Measurements from ENCODE around the gene CDH4. TPM values are rescaled to one million over a fixed set of nuclear protein-coding genes. Genes with fewer than 3 reads are reported as not detected.

CDH4 gene
- total RNA-seq, 2 donors from 2014 or later, result 0.06 to 0.08 TPM

DNA sequence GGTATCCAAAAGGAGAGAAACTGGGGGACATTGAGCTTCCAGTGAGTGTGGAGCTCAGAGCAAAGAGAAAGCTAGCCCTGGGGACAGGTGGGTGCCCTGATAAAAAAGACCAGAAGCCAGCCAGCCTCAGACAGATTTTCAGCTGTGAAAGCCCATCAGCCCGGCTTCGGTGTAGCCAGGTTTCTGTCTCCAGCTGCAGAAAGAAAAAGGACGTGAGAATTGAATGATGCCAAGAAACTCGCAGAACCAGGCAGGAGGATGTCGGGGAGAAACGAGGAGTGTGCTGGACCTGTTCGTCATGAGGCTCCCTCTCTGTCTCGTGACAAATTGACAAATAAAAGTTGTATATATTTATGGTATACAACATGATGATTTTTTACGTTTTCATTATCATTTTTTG, 63.3 kb downstream of the CDH4 start:
- DNase-seq (no peak), ATAC-seq (no peak)
- intact Hi-C loops (cut with DNase I), result no loop called here

DNA sequence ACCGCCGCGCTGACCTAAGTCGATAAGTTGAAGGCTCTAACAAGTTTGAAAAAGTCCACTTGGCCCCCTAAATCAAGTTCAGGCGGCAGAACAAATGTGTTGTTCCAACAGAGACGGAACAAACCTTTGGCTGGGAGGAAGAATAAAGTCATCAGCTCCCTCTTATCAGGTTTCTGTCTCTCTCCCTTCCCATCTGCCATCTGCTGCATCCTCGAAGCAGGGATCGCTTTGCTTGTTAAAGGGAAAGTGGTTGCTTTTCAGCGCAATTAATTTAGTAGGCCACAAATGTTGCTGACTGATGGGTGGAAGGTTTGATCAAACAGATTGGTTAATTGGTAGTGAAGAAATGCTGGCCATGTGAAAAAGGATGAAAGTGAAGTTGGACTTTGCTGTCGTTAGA, 64.3 kb downstream of the CDH4 start:
- no peak for ATAC-seq
- intact Hi-C loops (cut with DNase I), result no loop called here
- DNase-seq, result no peak

DNA sequence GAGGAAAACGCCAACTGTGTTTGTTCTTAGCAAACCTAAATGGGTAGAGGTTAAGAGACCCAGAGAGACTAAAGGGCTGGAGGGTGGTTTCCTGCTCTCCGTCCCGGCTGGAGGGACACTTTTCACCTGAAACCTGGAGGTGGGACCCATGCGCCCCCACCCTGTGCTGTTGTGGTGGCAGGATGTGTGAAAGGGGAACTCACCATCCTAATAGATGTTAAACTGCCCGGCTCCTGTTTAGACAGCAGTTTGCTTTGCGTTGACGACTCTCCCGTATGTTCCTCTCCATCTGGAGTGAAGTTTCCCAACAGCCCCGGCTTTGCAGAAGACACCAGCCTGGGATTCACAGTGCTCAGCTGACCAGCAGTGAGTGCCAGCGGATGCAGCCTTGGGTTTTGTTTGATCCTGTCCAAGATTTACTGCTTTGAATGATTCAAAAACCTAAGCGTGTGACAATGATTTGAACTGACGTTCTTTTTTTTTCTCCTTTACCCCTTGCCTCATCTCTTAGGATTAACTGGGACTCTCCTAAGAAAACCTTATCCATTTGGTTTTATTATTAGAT, 66.0 kb downstream of the CDH4 start:
- intact Hi-C loops (cut with DNase I), result no loop called here
- DNase-seq (no peak), ATAC-seq (no peak)

DNA sequence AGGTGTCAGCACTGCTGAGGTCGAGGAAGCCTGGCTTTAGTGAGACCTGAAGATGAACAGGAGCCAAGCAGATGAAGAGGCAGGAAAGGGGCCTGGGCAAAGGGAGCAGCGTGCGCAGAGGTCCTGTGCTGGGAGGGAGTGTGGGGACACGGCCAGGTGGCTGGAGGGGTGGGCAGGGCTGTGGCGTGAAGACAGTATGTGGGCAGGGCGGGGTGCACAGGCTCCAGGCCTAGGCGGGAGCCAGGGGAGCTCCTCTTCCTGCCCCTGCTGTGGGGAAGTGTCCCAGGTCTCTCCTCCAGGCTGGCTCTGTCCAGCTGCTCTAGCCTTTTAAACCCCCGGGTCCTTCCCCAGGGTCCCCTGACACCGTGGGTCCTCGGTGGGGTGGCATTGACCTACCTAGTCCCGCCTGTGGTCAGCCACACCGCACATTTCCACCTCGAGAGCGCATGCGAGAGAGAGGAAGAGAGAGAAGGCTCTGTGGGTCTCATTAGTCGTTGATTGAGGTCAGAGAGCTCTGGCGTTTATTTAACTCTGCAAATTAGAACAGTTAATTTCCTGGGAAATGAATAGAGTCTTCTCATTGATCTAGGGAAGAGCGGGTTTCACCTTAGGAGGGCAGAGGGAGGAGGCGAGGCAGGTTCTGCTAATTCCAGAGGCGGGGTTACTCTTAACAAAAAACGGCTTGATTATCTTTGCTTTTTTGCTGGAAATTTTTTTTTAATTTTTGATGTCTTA, 68.8 kb downstream of the CDH4 start:
- DNase-seq, result no peak
- no peak for ATAC-seq
- intact Hi-C loops (cut with DNase I), result no loop called here

DNA sequence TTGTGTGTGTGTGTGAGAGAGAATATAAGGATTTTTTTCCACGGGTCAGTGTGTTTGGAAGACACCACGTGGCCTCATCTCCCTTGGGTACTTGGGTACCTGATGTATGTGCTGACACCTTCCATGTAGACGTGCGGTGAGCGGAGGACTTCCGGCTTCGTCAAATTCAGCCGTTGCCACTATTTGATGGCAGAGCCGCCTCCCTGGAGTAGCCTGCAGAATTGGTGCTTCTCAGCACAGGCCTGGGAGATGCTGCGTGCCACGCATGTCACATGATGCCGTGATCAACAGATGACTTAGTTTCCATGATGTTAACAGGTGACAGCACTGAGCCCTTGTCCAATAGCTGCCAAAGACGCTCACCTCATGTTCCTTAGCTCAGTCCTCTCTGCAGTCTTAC, 69.4 kb downstream of the CDH4 start:
- ATAC-seq, result no peak
- DNase-seq, result no peak
- intact Hi-C loops (cut with DNase I), result no loop called here

DNA sequence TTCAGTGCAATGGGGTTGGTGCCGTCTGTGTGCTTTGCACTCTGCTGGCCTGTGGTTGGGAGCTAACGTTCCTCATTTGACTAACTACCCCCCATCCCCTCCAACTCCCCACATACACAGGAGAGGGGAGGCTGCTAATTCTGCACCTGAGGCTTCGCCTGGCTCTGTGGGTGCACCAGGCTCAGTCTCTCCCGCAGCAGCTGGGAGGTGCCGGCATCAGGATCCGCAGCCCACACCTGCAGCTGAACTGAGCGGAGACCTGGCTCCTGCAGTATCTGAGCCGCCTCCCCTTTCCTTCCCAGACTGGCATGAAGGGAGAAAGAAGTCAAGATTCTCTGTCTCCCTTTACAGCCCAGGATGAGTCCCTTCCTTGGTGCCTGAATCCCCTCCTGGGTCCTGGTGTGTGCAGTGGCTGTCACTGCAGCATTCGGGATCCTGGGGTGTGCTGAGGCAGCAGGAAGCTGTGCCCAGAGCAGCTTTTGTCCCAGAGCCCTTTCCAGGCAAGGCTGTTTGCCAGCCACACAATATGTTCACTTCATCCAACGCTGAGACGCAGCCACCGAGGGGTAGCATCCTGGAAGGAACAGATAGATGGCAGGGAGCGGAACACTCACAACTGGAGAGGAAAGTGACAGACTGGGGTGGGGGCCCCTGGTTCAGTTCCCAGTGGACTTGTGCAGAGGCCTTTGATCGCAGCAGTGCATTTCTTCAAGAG, 70.2 kb downstream of the CDH4 start:
- DNase-seq (no peak), ATAC-seq (no peak)
- intact Hi-C loops (cut with DNase I), result no loop called here

DNA sequence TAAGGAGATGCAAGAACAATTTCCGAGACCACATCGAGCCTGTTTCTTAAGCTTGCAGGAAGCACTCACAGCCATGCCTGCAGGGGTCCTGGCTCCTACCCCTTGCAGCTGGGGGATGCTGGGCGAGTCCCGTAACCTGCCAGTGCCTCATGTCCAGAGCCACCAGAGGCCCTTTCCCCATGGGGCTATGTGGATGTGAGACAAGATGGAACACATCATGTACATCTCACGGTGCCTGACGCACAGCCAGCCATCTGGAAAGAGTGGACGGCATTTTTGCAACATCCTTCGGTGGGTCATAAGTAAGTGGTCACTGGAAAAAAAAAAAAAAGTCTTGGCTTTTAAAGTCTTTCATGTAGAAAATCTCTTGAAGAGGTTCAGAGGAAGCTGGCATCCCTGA, 72.8 kb downstream of the CDH4 start:
- intact Hi-C loops (cut with DNase I), result no loop called here
- ATAC-seq, result no peak
- DNase-seq, result no peak

DNA sequence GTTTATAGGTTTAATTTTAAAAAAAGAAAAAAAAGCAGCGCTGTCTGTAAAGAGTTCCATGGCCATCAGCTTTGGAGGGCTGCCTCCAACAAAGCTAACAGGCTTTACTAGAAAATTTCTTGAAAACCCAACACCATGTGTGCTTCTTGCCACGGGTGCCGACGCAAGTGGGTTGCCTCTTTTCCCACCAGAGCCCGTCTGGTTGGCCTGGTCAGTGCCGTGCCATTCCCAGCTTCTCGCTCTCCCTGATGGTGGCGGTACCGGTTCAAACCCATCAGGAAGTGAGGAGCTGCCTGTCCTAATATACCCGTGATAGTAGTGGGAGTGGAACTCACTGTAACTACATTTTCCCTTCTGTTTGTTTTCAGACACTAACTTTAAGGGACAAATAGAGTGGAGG, 73.7 kb downstream of the CDH4 start:
- ATAC-seq (no peak), DNase-seq (no peak)
- intact Hi-C loops (cut with DNase I), result no loop called here

DNA sequence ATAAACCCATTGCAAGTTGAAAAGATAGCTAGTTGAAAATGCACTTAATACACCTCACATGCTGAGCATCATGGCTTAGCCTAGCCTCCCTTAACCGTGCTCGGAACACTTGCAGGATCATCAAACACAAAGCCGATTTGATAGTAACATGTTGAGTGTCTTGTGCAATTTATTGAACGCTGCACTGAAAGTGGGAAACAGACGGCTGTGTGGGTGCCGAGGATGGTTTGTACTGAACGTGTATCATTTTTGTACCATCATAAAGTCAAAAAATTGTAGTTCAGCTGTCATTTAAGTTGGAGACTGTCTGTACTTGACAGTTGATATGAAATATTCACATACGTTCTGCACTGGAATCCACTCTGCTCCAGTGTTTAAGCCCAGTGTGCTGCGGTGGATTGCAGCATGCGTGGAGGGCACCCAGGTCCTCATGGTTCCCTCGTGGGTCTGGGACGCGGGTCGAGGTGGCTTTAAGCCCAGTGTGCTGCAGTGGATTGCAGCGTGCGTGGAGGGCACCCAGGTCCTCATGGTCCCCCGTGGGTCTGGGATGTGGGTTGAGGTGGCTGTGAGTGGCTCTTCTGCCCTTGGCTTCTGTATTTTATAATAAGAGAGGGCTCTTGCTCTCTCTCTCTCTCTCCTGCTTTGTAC, 77.0 kb downstream of the CDH4 start:
- ATAC-seq (peak in 1 of 2 donors; percentile 87), DNase-seq (peak; percentile 33)
- intact Hi-C loops (cut with DNase I), result no loop called here

DNA sequence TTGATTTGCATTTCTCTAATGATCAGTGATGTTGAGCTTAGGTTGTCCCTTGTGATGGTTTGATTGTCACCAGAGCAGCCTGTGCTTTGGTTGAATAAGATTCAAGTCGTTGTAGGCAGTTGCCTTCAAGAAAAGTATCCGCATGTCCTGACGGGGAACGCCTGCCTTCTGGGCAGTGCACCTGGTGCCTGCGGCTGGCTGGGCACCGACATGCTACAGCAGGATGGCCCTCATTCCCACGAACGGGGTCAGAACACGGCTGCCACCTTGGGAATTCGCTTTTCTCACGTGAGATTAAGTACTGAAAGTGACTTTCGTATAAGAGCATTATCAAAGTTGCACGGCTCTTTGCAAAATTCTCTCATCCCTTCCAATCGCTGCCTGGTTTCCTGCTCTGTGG, 78.4 kb downstream of the CDH4 start:
- ATAC-seq (no peak), DNase-seq (no peak)
- intact Hi-C loops (cut with DNase I), result no loop called here

DNA sequence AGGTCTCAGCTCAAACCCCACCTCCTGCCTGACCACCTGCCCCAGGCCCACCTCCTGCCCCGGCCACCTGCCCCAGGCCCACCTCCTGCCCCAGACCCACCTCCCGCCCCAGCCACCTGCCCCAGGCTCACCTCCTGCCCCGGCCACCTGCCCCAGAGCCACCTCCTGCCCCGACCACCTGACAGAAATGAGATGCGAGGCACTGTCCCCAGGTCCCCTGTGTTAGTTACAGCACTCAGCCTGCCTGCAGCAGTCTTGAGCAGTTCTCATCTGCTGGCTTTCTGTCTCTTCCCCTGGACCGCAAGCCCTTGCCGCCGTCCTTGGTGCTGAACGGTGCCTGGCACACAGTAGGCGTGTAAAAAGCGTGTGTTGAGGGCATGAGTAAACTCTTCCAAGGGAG, 79.5 kb downstream of the CDH4 start:
- intact Hi-C loops (cut with DNase I), result no loop called here

DNA sequence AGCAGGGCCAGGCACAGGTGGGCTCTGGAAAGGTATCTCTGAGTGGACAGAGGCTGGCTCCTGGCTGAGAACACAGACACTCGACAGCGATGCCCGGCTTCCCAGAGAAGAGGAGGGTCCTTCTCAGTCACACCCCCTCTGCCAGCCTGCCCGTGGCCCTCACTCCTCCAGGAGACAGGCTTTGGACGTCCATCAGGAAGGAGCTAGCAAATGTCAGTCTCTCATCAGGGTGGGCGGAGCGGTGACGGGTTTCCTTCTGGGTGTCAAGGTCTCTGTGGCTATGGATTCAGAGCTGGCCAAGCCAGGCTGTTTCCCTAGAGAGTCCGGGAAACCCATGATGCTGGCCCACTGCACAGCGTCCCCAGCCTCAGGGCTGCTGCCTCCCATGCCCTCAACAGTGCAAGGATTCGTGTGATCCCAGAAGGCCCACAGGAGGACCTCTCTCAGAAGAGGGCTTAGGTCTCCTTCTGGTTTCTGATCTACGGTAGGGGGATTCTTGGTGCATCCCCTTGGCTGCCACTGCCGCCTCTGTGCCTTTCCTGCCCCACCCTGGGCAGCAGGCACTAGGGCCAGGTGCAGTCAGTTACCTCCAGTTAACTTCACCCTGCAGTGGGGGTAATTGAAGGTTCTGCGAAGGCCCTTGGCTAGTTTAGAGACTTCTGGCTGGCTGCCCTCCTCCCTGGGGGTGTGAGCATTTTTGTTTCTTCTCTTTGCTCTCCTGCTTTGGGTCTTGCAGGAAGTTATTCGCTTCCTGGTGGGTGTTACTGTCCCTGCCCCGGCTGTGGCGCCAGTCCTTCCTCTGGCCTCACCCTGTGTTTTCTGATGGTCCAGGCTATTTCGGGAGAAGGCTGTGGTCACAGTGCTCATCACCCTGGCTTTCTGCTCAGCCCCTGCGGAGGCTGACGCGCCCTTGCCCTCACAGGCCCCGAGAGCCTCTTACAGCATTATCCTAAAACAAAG, 80.2 kb downstream of the CDH4 start:
- ATAC-seq, result no peak

More for the DNA sequence above, 79.5 kb downstream of the CDH4 start:
- peak; percentile 55 to 64 for ATAC-seq
- peak; percentile 27 for DNase-seq

DNA sequence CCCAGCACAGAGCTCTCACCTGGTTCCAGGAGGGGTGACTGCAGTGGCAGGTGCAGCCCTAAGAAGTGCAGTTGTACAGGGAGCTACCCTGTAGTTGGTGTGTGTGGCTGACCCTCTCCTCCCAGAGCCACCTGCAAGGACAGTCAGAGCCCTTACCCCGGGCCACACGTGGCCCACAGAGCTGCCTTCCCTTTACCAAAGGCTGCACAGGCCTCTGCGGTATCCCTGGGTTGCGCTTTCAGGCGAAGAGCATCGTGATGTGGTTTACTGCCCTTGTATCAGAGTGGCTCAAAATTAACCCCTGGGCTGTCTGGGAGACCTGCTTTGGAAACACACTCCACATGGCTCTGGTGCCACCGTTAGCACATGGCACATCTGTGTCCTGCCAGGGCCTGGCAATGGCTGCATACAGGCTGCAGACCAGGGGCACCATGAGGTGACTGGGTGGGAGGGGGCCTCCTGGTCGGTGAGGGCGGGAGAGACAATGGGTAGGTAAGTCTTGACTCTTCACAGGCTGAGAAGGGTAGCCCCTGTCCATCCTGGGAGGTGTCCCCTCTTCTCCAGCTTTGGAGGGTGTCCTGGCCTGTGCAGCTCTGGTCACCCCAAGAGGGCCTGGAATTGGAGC, 81.5 kb downstream of the CDH4 start:
- intact Hi-C loops (cut with DNase I), result no loop called here
- no peak for ATAC-seq
- DNase-seq, result no peak

More for the DNA sequence above, 80.2 kb downstream of the CDH4 start:
- DNase-seq, result no peak
- intact Hi-C loops (cut with DNase I), result no loop called here

DNA sequence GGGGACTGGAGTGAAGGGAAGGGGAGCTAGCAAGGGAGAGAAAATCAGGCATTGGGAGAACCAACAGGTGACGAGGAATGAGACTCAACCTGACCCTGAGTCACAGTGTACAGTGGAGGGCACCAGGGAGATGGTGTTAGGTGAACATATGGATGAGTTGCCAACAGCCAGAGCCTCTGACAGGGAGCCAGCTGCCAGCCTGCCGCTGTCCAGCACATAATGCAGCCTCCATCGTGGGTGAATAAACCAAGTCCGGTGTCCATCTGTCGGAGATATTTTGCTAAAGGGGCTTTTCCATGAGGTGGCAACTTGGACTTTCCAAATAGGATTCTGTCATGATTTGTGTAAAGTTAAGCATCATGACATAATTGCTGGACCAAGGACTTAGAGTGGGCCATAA, 88.1 kb downstream of the CDH4 start:
- intact Hi-C loops (cut with DNase I), result no loop called here
- ATAC-seq, result no peak
- DNase-seq, result no peak

DNA sequence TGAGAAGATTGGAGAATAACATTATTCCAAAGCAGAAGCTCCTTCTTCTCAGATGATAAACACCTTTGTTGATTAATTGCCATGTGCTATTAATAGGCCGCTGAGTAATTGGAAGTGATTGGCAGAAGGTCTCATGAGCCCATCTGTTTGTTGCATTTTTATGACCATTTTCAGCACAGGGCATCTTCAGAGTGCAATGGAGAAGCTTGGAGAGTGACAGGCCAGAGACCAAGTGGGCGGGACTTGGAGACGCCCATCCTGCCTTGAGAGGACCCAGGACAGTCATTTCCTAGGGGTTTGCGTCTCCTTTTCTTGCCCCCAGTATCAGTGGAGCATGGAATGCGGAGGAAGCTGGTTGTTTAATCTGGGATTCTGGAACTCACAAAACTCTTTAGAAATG, 89.5 kb downstream of the CDH4 start:
- ATAC-seq, result no peak
- intact Hi-C loops (cut with DNase I), result no loop called here
- no peak for DNase-seq

DNA sequence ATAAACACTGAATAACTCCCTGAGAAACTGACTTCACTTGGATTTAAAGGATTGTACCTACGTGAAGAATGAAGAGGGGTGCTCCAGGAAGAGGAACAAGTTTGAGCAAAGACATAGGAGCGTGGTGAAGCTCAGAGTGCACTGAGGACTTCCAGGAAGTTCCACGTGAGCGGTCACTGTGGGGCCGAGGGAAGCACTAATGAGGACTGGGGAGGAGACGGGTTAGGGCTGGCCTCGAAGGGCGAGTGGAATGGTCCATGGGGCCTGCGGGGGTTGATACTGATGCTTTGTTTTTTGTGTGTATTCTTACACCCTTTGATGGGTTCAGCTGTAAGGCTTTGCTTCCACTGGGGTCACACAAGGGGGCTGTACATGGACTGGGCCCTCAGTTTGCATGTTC, 91.9 kb downstream of the CDH4 start:
- ATAC-seq (no peak), DNase-seq (no peak)
- intact Hi-C loops (cut with DNase I), result no loop called here

DNA sequence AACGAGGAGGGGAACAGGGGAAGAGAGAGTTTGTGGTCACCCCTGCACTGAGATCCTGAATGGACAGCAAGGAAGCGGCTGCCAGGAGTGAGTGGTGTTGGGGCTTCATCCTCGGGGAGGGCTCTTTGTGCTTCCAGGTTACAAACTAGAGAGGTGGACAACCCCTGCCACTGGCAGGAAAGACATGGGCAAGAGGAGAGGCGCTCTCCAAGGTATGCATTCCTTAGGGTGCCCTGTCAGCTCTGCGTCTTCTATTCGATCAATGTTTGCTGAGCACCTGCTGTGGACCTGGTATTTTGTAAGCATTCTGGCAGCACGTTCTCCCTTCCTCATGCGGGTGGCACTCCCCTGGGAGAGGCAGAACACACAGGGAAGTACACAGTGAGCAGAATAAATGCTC, 93.6 kb downstream of the CDH4 start:
- intact Hi-C loops (cut with DNase I), result no loop called here
- ATAC-seq (no peak), DNase-seq (no peak)

DNA sequence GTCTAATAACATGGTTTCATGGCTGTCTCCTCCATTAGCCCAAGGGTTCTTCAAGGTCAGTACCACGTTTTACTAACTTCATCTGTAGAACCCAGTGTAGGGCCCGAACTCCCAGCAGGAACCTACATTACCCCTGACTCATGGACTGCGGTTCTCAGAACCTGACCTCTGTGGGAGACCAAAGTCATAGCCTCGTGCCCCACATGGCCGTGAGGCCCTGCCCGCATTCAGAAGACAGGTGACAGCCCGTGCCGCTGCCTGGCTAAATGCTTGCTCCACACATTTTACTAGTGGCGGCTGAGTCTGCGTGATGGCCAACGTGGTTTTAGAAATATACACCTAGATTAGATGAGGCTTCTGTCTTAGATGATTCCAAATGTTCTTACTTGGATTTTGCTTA, 94.9 kb downstream of the CDH4 start:
- no peak for ATAC-seq
- no peak for DNase-seq
- intact Hi-C loops (cut with DNase I), result no loop called here

DNA sequence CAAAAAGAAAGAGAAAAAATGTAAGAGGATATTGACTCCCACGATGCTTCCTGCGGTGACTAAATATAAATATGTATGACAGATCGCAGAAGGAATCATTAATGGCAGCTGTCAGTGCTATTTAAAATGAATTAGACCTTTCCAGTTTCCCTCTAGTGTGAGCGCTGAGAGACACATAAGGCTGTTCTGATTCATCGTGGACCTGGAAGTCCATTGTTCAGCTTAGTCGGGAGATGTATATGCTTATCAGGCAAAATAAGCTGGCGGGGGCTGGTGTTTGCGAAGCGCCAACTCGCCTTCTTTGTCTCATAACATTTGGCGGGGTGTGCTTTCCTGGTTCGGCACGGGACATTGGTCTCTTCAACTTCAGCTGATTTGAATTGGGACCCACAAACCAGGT, 95.4 kb downstream of the CDH4 start:
- DNase-seq (no peak), ATAC-seq (no peak)
- intact Hi-C loops (cut with DNase I), result no loop called here
